ENCODE data around the gene GPAT2.
"Not testable (repeated sequence)": the region's sequence is repeated elsewhere in the genome, so short reads cannot be mapped to it uniquely, and the experiment has no call there.

GPAT2 gene, protein sequence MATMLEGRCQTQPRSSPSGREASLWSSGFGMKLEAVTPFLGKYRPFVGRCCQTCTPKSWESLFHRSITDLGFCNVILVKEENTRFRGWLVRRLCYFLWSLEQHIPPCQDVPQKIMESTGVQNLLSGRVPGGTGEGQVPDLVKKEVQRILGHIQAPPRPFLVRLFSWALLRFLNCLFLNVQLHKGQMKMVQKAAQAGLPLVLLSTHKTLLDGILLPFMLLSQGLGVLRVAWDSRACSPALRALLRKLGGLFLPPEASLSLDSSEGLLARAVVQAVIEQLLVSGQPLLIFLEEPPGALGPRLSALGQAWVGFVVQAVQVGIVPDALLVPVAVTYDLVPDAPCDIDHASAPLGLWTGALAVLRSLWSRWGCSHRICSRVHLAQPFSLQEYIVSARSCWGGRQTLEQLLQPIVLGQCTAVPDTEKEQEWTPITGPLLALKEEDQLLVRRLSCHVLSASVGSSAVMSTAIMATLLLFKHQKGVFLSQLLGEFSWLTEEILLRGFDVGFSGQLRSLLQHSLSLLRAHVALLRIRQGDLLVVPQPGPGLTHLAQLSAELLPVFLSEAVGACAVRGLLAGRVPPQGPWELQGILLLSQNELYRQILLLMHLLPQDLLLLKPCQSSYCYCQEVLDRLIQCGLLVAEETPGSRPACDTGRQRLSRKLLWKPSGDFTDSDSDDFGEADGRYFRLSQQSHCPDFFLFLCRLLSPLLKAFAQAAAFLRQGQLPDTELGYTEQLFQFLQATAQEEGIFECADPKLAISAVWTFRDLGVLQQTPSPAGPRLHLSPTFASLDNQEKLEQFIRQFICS

DNA sequence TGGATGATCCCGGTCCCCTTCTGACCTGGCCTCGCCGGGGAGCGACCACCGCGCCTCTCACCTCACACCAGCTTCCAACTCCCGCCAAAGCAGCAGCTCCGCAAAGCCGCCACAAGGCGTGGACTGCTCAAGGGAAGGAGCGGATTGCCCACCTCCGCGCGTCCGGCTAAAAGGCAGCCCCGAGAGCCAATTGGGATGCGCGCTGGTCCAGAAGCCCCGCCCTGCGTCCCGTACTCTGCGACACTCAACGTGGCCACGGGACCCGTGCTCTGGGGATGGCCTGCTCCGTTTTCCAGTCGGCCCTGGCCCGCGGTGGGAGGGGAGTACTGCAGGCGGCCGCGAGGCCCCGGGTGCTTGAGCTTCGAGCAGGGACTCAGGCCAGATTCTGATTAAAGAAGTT, at the start of gene GPAT2:
Gene GPAT2, minus strand, starts transcription at position 125 of the 400 bp plus-strand sequence. CDS start 2,557 bp downstream, outside the sequence.
- DNase-seq (ENCODE audit: low spot score) = not testable (repeated sequence)

GRCh38 chr2:96083989-96084857, 49.5 kb upstream of the GPAT2 start:
- no peak for DNase-seq (ENCODE audit: low spot score)

DNA sequence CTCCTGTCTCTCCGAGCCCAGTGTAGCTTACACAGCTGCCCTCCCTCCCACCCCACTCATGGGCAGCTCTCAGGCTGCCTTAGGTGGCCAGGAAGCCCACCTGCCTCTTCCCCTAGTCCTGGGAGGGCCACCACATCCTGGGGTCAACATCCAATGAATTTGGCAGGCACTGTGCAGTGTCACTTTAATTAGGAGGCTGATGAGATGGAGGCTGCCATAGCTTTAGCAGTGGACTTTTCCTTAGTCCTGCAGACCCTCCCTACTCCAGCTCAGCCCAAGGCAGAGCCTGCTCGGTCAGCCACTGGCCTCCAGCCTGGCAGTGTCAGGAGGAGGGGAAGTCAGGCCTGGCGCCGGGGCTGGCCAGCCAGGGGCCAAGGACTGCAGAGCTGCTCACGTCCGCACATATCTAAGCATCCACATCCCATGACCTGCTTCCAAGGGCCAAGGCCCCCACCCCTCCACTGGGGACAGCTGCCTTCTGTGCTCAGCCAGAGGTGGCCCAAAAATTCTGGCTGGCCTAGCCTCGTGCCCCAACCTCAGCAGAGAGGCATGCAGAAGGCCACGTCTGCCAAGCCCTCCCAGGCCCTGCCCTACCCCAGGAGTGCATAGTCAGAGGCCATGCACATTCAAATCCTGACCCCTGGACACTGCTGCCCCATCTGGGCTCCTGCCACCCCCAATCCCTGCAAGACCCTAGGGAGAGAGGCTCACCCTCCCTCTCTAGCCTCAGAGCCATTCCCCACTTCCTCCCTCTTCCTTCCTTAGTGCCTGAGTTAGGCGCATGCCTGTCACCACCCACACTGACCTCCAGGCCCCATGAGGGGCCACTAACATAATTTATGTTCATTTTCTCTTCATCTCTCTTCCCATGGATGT, 48.6 kb upstream of the GPAT2 start:
- DNase-seq (ENCODE audit: low spot score) = no peak

DNA sequence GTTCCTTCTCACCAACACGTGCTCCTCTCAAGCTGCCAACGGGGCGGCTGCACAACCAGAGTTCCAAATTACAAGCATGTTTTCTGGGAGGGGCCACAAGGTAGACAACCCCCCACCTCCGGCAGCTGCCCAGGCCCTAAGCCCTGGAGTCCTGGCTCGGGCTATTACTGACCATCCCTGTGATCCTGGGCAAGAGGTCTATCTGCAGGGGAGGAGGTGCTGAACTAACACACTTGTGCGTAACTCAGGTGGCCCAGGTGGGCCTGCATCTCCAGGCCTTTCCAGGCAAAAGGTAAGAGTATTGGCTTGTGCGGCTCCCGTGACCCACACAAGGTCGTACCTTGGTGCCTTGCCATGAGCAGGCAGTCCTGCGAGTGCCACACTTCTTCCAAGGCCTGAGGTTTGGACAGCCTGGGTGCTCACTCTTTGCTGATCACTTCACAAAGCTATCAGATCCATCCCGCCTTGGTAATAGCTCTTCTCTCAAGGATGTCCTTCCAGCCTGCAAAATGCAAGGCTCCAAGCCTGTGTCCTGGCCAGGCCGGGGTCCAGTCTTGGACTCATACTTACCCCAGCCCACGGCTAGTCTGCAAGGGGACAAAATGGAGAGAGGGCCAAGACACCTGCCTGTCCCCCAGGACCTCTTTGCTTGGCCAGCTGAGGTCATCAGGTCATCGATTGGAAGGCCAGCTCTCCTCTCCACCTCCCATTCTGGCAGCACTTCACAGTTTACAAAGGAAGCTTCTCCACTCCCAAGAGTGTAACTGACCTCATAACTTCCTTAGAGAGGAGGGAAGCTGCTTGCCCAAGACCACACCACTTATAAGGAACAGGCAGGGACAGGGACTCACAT, 47.7 kb upstream of the GPAT2 start:
- no peak for DNase-seq (ENCODE audit: low spot score)

GRCh38 chr2:96081042-96081441, 46.3 kb upstream of the GPAT2 start:
- DNase-seq (ENCODE audit: low spot score) = no peak

- DNase-seq (ENCODE audit: low spot score) = no peak
Measured at GRCh38 chr2:96075199-96075771, 40.6 kb upstream of the GPAT2 start.

- no peak for DNase-seq (ENCODE audit: low spot score)
Measured at GRCh38 chr2:96074156-96074555, 39.4 kb upstream of the GPAT2 start.

- no peak for DNase-seq (ENCODE audit: low spot score)
Measured at GRCh38 chr2:96073170-96073775, 38.6 kb upstream of the GPAT2 start.

- DNase-seq (ENCODE audit: low spot score) = no peak
Measured at GRCh38 chr2:96072746-96073145, 38.0 kb upstream of the GPAT2 start.

DNA sequence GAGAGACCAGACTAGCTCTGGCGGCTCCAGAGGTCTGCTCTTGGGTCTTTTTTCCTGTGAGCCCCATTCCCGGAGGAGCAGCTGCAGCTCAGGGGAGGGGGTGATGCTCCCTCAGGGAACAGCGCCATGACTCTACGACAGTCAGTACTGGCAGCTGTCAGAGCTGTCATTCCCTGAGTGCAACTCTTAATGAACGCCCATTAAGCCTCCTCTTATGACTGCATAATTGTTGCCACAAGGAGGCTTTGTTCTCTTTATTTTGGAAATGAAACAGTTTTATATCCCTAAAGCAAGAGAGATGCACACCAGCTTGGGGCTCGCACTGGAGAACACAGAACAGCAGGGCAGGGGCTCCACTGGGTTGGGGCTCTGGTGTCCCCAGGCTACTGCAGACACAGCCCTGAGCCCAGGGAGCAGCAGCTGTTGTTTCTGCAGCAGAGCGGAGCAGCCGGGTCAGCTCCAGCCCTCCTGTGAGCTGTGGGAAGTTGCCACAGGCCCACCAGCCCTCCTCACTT, 37.3 kb upstream of the GPAT2 start:
- DNase-seq (ENCODE audit: low spot score) = not testable (repeated sequence)

GRCh38 chr2:96071087-96071976, 36.6 kb upstream of the GPAT2 start:
- not testable (repeated sequence) for DNase-seq (ENCODE audit: low spot score)

GRCh38 chr2:96070351-96070750, 35.6 kb upstream of the GPAT2 start:
- not testable (repeated sequence) for DNase-seq (ENCODE audit: low spot score)

DNA sequence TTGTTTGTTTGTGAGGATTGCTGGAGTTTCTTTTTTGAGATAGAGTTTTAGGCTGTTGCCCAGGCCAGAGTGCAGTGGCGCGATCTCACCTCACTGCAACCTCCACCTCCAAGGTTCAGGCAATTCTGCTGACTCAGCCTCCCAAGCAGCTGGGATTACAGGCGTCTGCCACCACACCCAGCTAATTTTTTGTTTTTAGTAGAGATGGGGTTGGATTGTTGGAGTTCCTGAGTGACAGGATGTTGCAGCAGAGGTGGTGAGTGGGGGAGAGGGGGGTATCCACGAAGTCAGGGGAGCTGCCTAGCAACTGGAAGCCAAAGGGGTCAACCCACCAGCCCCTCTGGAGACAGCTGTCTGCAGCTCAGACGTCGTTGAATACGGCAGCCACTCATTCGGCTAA, 35.2 kb upstream of the GPAT2 start:
- DNase-seq (ENCODE audit: low spot score) = not testable (repeated sequence)

GRCh38 chr2:96067902-96068581, 33.3 kb upstream of the GPAT2 start:
- not testable (repeated sequence) for DNase-seq (ENCODE audit: low spot score)

- not testable (repeated sequence) for DNase-seq (ENCODE audit: low spot score)
Measured at GRCh38 chr2:96067098-96067660, 32.5 kb upstream of the GPAT2 start.

DNA sequence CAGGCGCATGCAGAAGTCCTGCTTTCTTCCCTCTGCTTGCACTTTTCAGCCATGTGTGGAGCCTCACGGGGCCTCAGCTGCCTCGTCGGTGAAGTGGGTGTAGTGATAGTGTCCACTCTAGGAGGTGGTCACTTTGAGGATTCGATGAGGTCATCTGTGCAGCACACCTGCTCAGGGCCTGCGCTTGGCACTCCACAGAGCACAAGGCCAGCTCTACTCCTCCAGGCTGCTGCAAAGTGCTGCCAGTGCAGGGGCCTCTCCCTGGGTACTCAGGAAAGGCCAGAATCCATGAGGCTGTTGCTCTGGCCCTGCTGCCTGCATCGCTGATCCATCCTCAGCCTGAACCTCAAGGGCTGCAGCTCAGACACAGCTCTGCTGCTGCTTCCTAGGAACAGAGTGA, 31.8 kb upstream of the GPAT2 start:
- not testable (repeated sequence) for DNase-seq (ENCODE audit: low spot score)

DNA sequence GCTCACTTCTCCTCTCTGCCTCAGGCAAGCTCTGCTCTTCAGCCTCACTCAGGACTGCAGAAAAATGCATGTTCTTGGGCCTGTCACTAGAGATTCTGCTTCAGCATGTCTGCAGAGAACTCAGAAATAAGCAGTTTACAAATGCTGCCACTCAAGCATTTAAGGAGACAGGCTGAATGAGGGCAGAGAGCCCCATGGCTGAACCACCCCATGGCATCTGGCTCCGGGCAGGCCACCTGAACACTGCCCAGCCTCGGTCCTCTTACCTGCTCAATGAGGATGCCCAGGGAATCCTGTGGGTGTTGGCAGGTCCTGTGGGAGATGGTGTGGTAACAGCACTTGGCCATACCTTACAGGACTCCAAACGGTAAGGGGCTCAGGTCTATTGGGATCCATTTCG, 31.2 kb upstream of the GPAT2 start:
- not testable (repeated sequence) for DNase-seq (ENCODE audit: low spot score)
